HepG2 (cell line): Measurements from ENCODE around the gene CNNM3. TPM values are rescaled to one million over a fixed set of nuclear protein-coding genes. Genes with fewer than 3 reads are reported as not detected.

Experiments
- ATAC-seq: fragments of 200-7000 bp; cut with Tn5 transposase; 3 replicates; pipeline ENCODE4 v1.9.1; 2020; ENCODE audit warnings: mild to moderate bottlenecking, moderate library complexity
- BruUV-seq: library from RNA; stranded (reverse); fragments of 400-500 nt; replicated peaks from 2 replicates; lab custom pipeline; 2021; lab: Mats Ljungman, UMichigan
- CTCF ChIA-PET: fragments of 300-600 bp; formaldehyde crosslinking; extraction: SDS; loops from one replicate; lab custom pipeline; 2021; ENCODE audit warnings: low total read pairs, inconsistent platforms, low intra/inter-chr PET ratio; lab: Yijun Ruan, JAX
- POLR2A ChIA-PET: fragments of 350-600 bp; sonication (Branson Sonifier 250); formaldehyde crosslinking; loops from one replicate; lab custom pipeline; 2020; ENCODE audit warnings: antibody characterized with exemption, inconsistent platforms; lab: Yijun Ruan, JAX
- DNase-seq: peaks from one replicate; pipeline ENCODE4 v3.0.0-alpha.2; 2015; ENCODE audit warnings: low spot score
- FAIRE-seq: peaks from 3 replicates; lab custom pipeline; 2011; peaks lifted over from hg19 to GRCh38; lab: Jason Lieb, UNC
- H2AFZ ChIP-seq: one replicate; pipeline ENCODE4 v1.6.1; 2011; ENCODE audit warnings: low read length, inconsistent platforms
- H3K27ac ChIP-seq: fragments of 300-600 bp; 3 replicates; pipeline ENCODE4 v1.8.0; 2011; ENCODE audit warnings: mixed run types, mild to moderate bottlenecking, mixed read lengths, low read length, inconsistent platforms; ENCODE audit not compliant: insufficient read depth; ENCODE audit errors: extremely low read length
- H3K27me3 ChIP-seq, 2 experiments: fragments of 200-600 bp in 1 of 2; 2 replicates in 1 of 2; 3 replicates in 1 of 2; pipeline versions ENCODE4 v1.6.0 to v1.8.0; 2011; ENCODE audit warnings: low read length in 2 of 2, mild to moderate bottlenecking in 2 of 2, moderate library complexity in 2 of 2, inconsistent platforms in 1 of 2; ENCODE audit not compliant: insufficient read depth in 2 of 2, control insufficient read depth in 1 of 2
- H3K36me3 ChIP-seq, 2 experiments: fragments of 200-600 bp in 1 of 2; replicated peaks in 1 of 2; 2 replicates in 1 of 2; 3 replicates in 1 of 2; pipeline versions ENCODE4 v1.5.1 to v1.8.0; 2011; ENCODE audit warnings: low read length in 2 of 2, inconsistent platforms in 1 of 2; ENCODE audit not compliant: insufficient read depth in 2 of 2, control insufficient read depth in 1 of 2
- H3K4me1 ChIP-seq: 2 replicates; pipeline ENCODE4 v1.5.1; 2012; ENCODE audit warnings: low read length, inconsistent platforms; ENCODE audit not compliant: insufficient read depth
- H3K4me2 ChIP-seq: 2 replicates; pipeline ENCODE4 v1.6.0; 2011; ENCODE audit warnings: low read depth, low read length, inconsistent platforms
- H3K4me3 ChIP-seq, 3 experiments: fragments of 200-600 bp in 1 of 3; sonication (generic), shearing (Covaris generic) in 1 of 3; replicated peaks in 1 of 3; 2 replicates each; pipeline ENCODE4 v1.5.1; 2011 to 2016; ENCODE audit warnings: low read length in 3 of 3, inconsistent platforms in 2 of 3, low read depth in 2 of 3, mild to moderate bottlenecking in 2 of 3, control low read depth in 1 of 3, mixed read lengths in 1 of 3; ENCODE audit not compliant: insufficient read depth in 1 of 3
- H3K79me2 ChIP-seq: one replicate; pipeline ENCODE4 v1.6.1; 2011; ENCODE audit warnings: low read length, inconsistent platforms; ENCODE audit not compliant: insufficient read depth
- H3K9ac ChIP-seq: 2 replicates; pipeline ENCODE4 v1.6.0; 2011; ENCODE audit warnings: mild to moderate bottlenecking, low read depth, low read length, inconsistent platforms; ENCODE audit not compliant: insufficient read depth
- H3K9me3 ChIP-seq: 2 replicates; pipeline ENCODE4 v1.5.1; 2012; ENCODE audit warnings: mild to moderate bottlenecking, low read length
- H4K20me1 ChIP-seq: 2 replicates; pipeline ENCODE4 v1.6.0; 2011; ENCODE audit warnings: inconsistent platforms, mild to moderate bottlenecking, low read length, moderate library complexity; ENCODE audit not compliant: insufficient read depth
- AGO2 ChIP-seq: fragments of 200-400 bp; formaldehyde crosslinking; optimal IDR thresholded peaks from 2 replicates; pipeline ENCODE3; 2017; ENCODE audit warnings: mild to moderate bottlenecking, low read depth, low read length, moderate library complexity
- AKAP8 ChIP-seq: sonication (generic); formaldehyde crosslinking; IDR thresholded peaks from 2 replicates; pipeline ENCODE4 v1.5.1; 2020; ENCODE audit warnings: mild to moderate bottlenecking, missing genetic modification reagents
- PAWR ChIP-seq: sonication (generic); formaldehyde crosslinking; IDR thresholded peaks from 2 replicates; pipeline ENCODE4 v1.4.0; 2020; ENCODE audit warnings: missing genetic modification reagents, mild to moderate bottlenecking, borderline replicate concordance
- POLR2G ChIP-seq: fragments of 200-400 bp; formaldehyde crosslinking; IDR thresholded peaks from 2 replicates; pipeline ENCODE4 v1.6.1; 2018; ENCODE audit warnings: mild to moderate bottlenecking, low read depth, low read length, moderate library complexity
- RBFOX2 ChIP-seq: fragments of 200-400 bp; formaldehyde crosslinking; IDR thresholded peaks from 2 replicates; pipeline ENCODE4 v1.6.1; 2017; ENCODE audit warnings: low read depth, mild to moderate bottlenecking, low read length
- WGBS: methylation state at CpG from one replicate; pipeline ENCODE4 v1.1.6; 2017; ENCODE audit warnings: low lambda C conversion rate; 5-methylcytosine and 5-hydroxymethylcytosine counted together
- in situ Hi-C: cut with HindIII; loops from 2 replicates; pipeline ENCODE4 v1.10.0; 2017; ENCODE audit warnings: low pct_unique_long_range_greater_than_20kb; ENCODE audit not compliant: extremely low pct_ligation_motif_present
- intact Hi-C: fragments of 100-400 bp; cut with micrococcal nuclease; formaldehyde crosslinking; loops from one replicate; pipeline ENCODE4 v1.10.0; 2022; ENCODE audit not compliant: unreplicated experiment
- polyA plus RNA-seq, 8 experiments: library from polyadenylated mRNA; depleted of rRNA in 3 of 8; stranded (reverse) in 7 of 8; unstranded in 1 of 8; fragments of >200 nt; fragmentation: Illumina TruSeq in 4 of 8; extraction: Trizol in 4 of 8; gene quantifications; 2 replicates each; pipeline versions ENCODE4 v1.2.1 to v1.2.3, GENCODE V29; 2011 to 2016; ENCODE audit warnings: low read depth in 4 of 8, missing spikeins in 1 of 8, mixed read lengths in 1 of 8; ENCODE audit not compliant: insufficient read depth in 1 of 8
- total RNA-seq, 5 experiments: library from RNA; depleted of rRNA; stranded (reverse); fragments of >200 nt; fragmentation: Illumina TruSeq; extraction: Trizol; gene quantifications; 2 replicates each; pipeline ENCODE4 v1.2.3, GENCODE V29; 2016; ENCODE audit warnings: low read depth in 1 of 5
- TF ChIP-seq, protein P1 (sequence below): sonication (generic); formaldehyde crosslinking; IDR thresholded peaks from 2 replicates; pipeline ENCODE4 v1.5.0; 2020; ENCODE audit warnings: mild to moderate bottlenecking, missing genetic modification reagents, borderline replicate concordance

The CNNM3 gene
- total and polyA plus RNA-seq, 2 of the 13 experiments (the other 11 are each of a cell fraction or from before 2014, with no cell fraction given): 21.2 to 27.9 TPM

DNA sequence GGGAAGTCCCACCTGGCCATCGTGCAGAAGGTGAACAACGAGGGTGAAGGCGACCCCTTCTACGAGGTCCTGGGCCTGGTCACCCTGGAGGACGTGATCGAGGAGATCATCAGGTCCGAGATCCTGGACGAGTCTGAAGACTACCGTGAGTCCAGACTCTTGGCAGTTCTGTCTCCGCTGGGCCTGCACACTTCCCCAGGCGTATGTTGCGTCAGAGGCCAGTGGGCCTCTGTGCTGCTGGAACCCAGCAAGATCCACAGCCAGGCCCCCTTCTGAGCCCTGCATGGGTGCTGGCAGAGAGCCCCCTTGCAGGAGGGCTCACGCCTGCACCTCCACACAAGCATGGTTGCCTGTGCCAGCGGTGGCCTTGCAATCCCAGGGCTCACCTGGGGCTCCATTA lies 9.0 kb downstream of the CNNM3 start:
- peaks cover 41 to 81% of the 10 kb centered on the region in 2 experiments for H3K36me3 ChIP-seq
- ATAC-seq: no peak
- ChIA-PET POLR2A (interaction anchor here (1.4 to 1.5 kb wide), 4 partner anchors 9 to 43 kb away, joined by 4 to 12 read pairs (median 6); partner anchors contain the start of gene ANKRD39), CTCF (no interaction called here)
- H3K27me3 ChIP-seq: no peaks in the 10 kb centered on the region
- peak; percentile 68 for TF ChIP-seq AGO2
- TF ChIP-seq PAWR (CRISPR knock-in tag): no peak
- 0 out of 2 replicates have a peak, but pooled peaks have one; percentile 20 for TF ChIP-seq RBFOX2
- TF ChIP-seq AKAP8: peak; percentile 56; the same call in 1 of the 2 replicates
- TF ChIP-seq, protein P1, sequence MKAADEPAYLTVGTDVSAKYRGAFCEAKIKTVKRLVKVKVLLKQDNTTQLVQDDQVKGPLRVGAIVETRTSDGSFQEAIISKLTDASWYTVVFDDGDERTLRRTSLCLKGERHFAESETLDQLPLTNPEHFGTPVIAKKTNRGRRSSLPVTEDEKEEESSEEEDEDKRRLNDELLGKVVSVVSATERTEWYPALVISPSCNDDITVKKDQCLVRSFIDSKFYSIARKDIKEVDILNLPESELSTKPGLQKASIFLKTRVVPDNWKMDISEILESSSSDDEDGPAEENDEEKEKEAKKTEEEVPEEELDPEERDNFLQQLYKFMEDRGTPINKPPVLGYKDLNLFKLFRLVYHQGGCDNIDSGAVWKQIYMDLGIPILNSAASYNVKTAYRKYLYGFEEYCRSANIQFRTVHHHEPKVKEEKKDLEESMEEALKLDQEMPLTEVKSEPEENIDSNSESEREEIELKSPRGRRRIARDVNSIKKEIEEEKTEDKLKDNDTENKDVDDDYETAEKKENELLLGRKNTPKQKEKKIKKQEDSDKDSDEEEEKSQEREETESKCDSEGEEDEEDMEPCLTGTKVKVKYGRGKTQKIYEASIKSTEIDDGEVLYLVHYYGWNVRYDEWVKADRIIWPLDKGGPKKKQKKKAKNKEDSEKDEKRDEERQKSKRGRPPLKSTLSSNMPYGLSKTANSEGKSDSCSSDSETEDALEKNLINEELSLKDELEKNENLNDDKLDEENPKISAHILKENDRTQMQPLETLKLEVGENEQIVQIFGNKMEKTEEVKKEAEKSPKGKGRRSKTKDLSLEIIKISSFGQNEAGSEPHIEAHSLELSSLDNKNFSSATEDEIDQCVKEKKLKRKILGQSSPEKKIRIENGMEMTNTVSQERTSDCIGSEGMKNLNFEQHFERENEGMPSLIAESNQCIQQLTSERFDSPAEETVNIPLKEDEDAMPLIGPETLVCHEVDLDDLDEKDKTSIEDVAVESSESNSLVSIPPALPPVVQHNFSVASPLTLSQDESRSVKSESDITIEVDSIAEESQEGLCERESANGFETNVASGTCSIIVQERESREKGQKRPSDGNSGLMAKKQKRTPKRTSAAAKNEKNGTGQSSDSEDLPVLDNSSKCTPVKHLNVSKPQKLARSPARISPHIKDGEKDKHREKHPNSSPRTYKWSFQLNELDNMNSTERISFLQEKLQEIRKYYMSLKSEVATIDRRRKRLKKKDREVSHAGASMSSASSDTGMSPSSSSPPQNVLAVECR (CRISPR knock-in tag): no peak
- 0 out of 2 replicates have a peak, but pooled peaks have one; percentile 4 for TF ChIP-seq POLR2G
- 94% methylated on average over 13 of the region's 14 CpGs for WGBS
- no peak for DNase-seq
- FAIRE-seq: no peak
- H3K4me1 ChIP-seq: peaks cover 45% of the 10 kb centered on the region
- BruUV-seq: no TSS peak
- H3K9me3 ChIP-seq: no peaks in the 10 kb centered on the region
- no peak overlapping the region for H3K27ac ChIP-seq
- H3K79me2 ChIP-seq: peaks cover 56% of the 10 kb centered on the region
- intact Hi-C loops (no loop called here), in situ Hi-C loops (no loop called here)
- H2AFZ ChIP-seq: no peak overlapping the region
- peaks cover 54% of the 10 kb centered on the region for H4K20me1 ChIP-seq
- no peak overlapping the region for H3K4me3 ChIP-seq
- H3K9ac ChIP-seq: no peak overlapping the region
- H3K4me2 ChIP-seq: no peak overlapping the region
